Neural progenitor cell (in vitro differentiated cells): ENCODE data around the gene IRS1. TPM values are rescaled to one million over a fixed set of nuclear protein-coding genes. Genes with fewer than 3 reads are reported as not detected.

ENCODE experiments used
- DNase-seq: peaks from one replicate; pipeline ENCODE4 v3.0.0-alpha.2; 2016; ENCODE audit warnings: low spot score
- H2AFZ ChIP-seq: fragments of 200-600 bp; sonication (generic); replicated peaks from 2 replicates; pipeline ENCODE4 v1.6.1; 2016; ENCODE audit warnings: antibody characterized with exemption
- H3F3A ChIP-seq: fragments of 200-600 bp; sonication (generic); 2 replicates; pipeline ENCODE4 v1.6.1; 2016; ENCODE audit warnings: antibody characterized with exemption, low read depth
- H3K27ac ChIP-seq: fragments of 200-600 bp; sonication (generic); 2 replicates; pipeline ENCODE4 v1.5.1; 2016; ENCODE audit warnings: mild to moderate bottlenecking
- H3K27me3 ChIP-seq: fragments of 200-600 bp; sonication (generic); 2 replicates; pipeline ENCODE4 v1.6.1; 2016; ENCODE audit warnings: mild to moderate bottlenecking, moderate library complexity
- H3K36me3 ChIP-seq: fragments of 200-600 bp; sonication (generic); 2 replicates; pipeline ENCODE4 v1.5.1; 2016
- H3K4me1 ChIP-seq: fragments of 200-600 bp; sonication (generic); 2 replicates; pipeline ENCODE4 v1.6.1; 2016; ENCODE audit warnings: mixed run types
- H3K4me2 ChIP-seq: fragments of 200-600 bp; sonication (generic); 2 replicates; pipeline ENCODE4 v1.6.1; 2016
- H3K4me3 ChIP-seq: fragments of 200-600 bp; sonication (generic); 2 replicates; pipeline ENCODE4 v1.5.1; 2016
- H3K79me2 ChIP-seq: fragments of 200-600 bp; sonication (generic); 2 replicates; pipeline ENCODE4 v1.6.1; 2016; ENCODE audit warnings: low read depth
- H3K9ac ChIP-seq: fragments of 200-600 bp; sonication (generic); 2 replicates; pipeline ENCODE4 v1.6.1; 2016
- H3K9me3 ChIP-seq: fragments of 200-600 bp; sonication (generic); 2 replicates; pipeline ENCODE4 v1.5.1; 2016; ENCODE audit warnings: low read depth
- H4K20me1 ChIP-seq: fragments of 200-600 bp; sonication (generic); 2 replicates; pipeline ENCODE4 v1.6.1; 2016; ENCODE audit warnings: low read depth
- H3K27ac Mint-ChIP-seq: 3 replicates; pipeline ENCODE4 v1.8.0; 2021; ENCODE audit warnings: mixed read lengths
- H3K27me3 Mint-ChIP-seq: 2 replicates; pipeline ENCODE4 v1.8.0; 2022; ENCODE audit warnings: low read depth, mild to moderate bottlenecking, inconsistent platforms, moderate library complexity, mixed read lengths; ENCODE audit not compliant: insufficient read depth
- H3K36me3 Mint-ChIP-seq: 3 replicates; pipeline ENCODE4 v1.8.0; 2021; ENCODE audit warnings: mixed read lengths
- H3K4me1 Mint-ChIP-seq: 3 replicates; pipeline ENCODE4 v1.8.0; 2021; ENCODE audit warnings: mixed read lengths
- H3K4me3 Mint-ChIP-seq: 3 replicates; pipeline ENCODE4 v1.8.0; 2021; ENCODE audit warnings: mild to moderate bottlenecking, moderate library complexity, mixed read lengths
- H3K9me3 Mint-ChIP-seq: 3 replicates; pipeline ENCODE4 v1.8.0; 2020; ENCODE audit warnings: mixed read lengths
- CTCF ChIP-seq: fragments of 200-600 bp; sonication (generic); IDR thresholded peaks from 2 replicates; pipeline ENCODE4 v1.5.1; 2017; ENCODE audit warnings: antibody characterized with exemption, mild to moderate bottlenecking
- EZH2 ChIP-seq: fragments of 200-600 bp; sonication (generic); IDR thresholded peaks from 2 replicates; pipeline ENCODE4 v1.6.1; 2017; ENCODE audit warnings: antibody characterized with exemption, mild to moderate bottlenecking, moderate library complexity
- EZH2phosphoT487 ChIP-seq: fragments of 200-600 bp; sonication (generic); IDR thresholded peaks from 2 replicates; pipeline ENCODE4 v1.6.1; 2017; ENCODE audit warnings: antibody characterized with exemption
- total RNA-seq: library from RNA; depleted of rRNA; stranded (reverse); fragments of >200 nt; gene quantifications from 2 replicates; pipeline ENCODE4 v1.2.3, GENCODE V29; 2015; ENCODE audit warnings: low replicate concordance

Gene IRS1
- total RNA-seq, 1 donor from 2014 or later: 8.4 TPM

DNA sequence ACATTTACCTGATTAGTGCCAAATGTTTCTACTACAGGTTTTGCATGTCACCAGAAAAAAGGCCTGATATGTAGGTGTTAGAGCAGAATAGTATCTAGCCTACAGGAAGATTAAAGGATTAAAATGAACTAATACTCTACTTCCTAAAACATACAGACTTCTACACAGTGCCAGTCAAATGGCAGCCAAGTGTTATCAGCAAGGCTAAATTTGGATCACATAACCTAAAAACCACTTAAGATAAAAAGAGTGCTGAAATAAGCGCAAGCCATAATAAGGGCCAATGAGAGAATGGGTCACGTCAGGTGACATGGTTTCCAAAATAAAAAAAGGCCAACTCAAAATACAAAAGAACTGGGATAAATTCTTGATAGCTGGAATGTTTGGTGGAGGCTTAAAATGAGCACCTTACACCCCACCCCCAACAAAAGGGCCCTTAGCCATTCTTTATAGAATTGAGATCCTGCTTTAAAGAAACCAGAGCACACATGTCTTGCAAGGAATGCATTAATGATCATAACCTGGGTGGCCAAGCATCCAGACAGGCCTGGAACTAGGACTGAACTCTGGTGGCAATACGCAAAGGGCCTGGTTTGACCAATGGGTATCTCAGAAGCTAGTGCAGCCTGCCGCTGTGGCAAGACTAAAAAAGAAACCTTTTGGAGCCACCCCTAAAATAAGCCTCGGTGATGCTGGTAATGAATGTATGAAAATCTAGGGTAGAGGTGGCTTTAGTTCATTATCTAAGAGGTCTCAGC lies 32.4 kb downstream of the IRS1 start:
- Histone ChIP-seq H3K27ac (no peak overlapping the region), H3K9me3 (no peaks in the 10 kb centered on the region), H3K4me1 (no peaks in the 10 kb centered on the region), H3F3A (no peaks in the 10 kb centered on the region), H2AFZ (no peak overlapping the region), H3K4me3 (no peak overlapping the region), H3K9ac (no peak overlapping the region), H3K79me2 (peaks cover 8% of the 10 kb centered on the region), H3K36me3 (no peaks in the 10 kb centered on the region), H3K4me2 (no peak overlapping the region), H3K27me3 (no peaks in the 10 kb centered on the region), H4K20me1 (no peaks in the 10 kb centered on the region)
- Mint-ChIP-seq H3K4me3 (no peak overlapping the region), H3K27me3 (no peaks in the 10 kb centered on the region), H3K27ac (no peak overlapping the region), H3K4me1 (peaks cover 3% of the 10 kb centered on the region), H3K9me3 (peaks cover 42% of the 10 kb centered on the region), H3K36me3 (peaks cover 75% of the 10 kb centered on the region)
- no peak for DNase-seq
- TF ChIP-seq EZH2phosphoT487 (no peak), CTCF (no peak), EZH2 (no peak)

DNA sequence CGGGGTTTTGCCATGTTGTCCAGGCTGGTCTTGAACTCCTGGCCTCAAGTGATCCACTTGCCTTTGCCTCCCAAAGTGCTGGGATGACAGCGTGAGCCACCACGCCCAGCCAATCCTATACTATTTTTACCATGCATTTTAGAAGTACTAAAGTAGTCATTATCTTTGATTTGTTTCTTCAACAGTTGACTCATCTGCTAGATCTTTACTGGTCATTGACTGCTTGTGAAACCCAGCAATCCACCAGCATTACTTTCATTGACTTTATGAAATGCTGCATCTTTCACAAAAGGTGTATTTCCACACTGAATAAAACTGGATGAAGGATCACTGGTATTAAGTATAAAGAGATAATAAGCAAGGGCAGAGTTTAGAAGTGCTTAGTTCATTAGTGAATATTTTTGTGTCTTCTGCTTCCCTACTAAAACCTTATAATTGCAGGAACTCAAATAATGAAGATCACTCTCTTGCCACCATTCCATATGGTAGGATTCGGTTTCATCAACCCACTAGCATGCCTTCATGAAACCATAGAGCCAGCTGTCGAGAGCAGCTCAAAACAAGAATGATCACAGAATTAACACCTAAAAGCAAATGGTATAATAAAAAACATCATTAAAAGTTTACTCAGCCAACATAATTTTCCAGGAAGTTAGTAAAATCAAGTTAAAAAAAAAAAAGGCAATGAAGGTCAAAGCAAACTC lies 33.1 kb downstream of the IRS1 start:
- Histone ChIP-seq H4K20me1 (no peaks in the 10 kb centered on the region), H3K4me2 (no peak overlapping the region), H3K27ac (no peak overlapping the region), H3K79me2 (peaks cover 8% of the 10 kb centered on the region), H3K4me1 (no peaks in the 10 kb centered on the region), H3K27me3 (no peaks in the 10 kb centered on the region), H3K9ac (no peak overlapping the region), H3K4me3 (no peak overlapping the region), H3K36me3 (no peaks in the 10 kb centered on the region), H3K9me3 (no peaks in the 10 kb centered on the region), H2AFZ (no peak overlapping the region), H3F3A (no peaks in the 10 kb centered on the region)
- Mint-ChIP-seq H3K27ac (no peak overlapping the region), H3K9me3 (peaks cover 43% of the 10 kb centered on the region), H3K4me3 (no peak overlapping the region), H3K4me1 (peaks cover 2% of the 10 kb centered on the region), H3K27me3 (no peaks in the 10 kb centered on the region), H3K36me3 (peaks cover 77% of the 10 kb centered on the region)
- no peak for DNase-seq
- TF ChIP-seq EZH2 (no peak), EZH2phosphoT487 (no peak), CTCF (no peak)

GRCh38 chr2:226763320-226763719 lies 36.3 kb downstream of the IRS1 start:
- H3K27me3 Mint-ChIP-seq: peaks cover 2% of the 10 kb centered on the region
- H3K4me3 Mint-ChIP-seq: no peak overlapping the region
- Histone ChIP-seq H3K36me3 (no peaks in the 10 kb centered on the region), H2AFZ (no peak overlapping the region), H3K4me3 (no peak overlapping the region), H3K4me2 (no peak overlapping the region), H3K9me3 (no peaks in the 10 kb centered on the region), H3K27me3 (no peaks in the 10 kb centered on the region), H3K27ac (no peak overlapping the region), H3K9ac (no peak overlapping the region), H3K4me1 (no peaks in the 10 kb centered on the region), H3F3A (no peaks in the 10 kb centered on the region), H3K79me2 (peaks cover 15% of the 10 kb centered on the region), H4K20me1 (no peaks in the 10 kb centered on the region)
- H3K36me3 Mint-ChIP-seq: peaks cover 74% of the 10 kb centered on the region
- DNase-seq: no peak
- peaks cover 11% of the 10 kb centered on the region for H3K4me1 Mint-ChIP-seq
- no peak for TF ChIP-seq EZH2
- TF ChIP-seq EZH2phosphoT487: no peak
- TF ChIP-seq CTCF: no peak
- H3K27ac Mint-ChIP-seq: no peak overlapping the region
- H3K9me3 Mint-ChIP-seq: peaks cover 44% of the 10 kb centered on the region
